NK-92 (cell line): ENCODE results near the gene RNF130.

Experiments
- DNase-seq: peaks from one replicate; lab custom pipeline; 2025; ENCODE audit not compliant: unreplicated experiment; lab: John Stamatoyannopoulos, UW

The RNF130 gene

DNA sequence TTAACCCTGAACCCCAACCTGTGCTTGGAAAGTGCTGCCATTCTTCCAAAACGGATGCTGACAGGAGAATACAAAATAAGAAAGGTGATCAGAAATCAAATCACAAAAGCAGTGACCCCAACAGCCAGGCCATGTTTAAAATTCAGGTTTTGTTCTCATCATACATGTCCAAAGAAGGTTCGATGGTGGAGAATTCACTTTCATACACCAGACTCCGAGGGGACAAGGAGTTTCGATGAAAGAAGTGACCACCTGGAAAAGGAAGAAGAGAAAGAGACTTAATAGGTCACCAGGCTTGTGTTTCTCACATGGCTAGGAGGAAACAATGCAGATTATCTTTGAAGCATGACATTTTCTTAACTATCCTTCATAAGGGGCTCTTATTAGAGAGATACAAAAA is 151.4 kb downstream of the RNF130 start:
- no peak for DNase-seq

DNA sequence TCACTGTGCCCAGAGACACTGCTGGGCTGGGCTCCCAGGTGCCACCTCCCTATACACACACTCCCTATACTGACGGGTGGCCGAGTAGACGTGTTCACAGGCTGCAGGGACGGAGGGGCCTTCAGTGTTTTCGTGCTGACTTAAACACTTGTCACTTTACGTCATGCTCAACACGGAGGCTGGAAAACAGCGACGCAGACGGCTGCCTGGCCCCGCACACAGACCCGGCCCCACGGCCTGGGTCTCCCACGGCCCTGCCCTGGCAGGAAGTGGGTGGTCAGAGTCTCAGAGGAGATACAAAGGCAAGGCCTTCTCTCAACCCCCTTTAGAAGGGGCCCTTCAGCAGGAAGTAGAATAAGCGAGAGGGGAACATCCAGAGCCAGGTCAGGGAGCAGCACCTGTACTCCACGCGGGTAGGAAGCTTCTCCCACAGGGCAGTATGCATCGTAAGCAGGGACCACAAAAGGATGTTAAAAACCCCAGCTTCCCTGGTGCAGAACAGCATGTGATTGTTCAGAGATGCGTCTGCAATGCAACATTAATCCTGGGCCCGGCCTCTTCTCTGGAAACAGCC is 152.0 kb downstream of the RNF130 start:
- no peak for DNase-seq

DNA sequence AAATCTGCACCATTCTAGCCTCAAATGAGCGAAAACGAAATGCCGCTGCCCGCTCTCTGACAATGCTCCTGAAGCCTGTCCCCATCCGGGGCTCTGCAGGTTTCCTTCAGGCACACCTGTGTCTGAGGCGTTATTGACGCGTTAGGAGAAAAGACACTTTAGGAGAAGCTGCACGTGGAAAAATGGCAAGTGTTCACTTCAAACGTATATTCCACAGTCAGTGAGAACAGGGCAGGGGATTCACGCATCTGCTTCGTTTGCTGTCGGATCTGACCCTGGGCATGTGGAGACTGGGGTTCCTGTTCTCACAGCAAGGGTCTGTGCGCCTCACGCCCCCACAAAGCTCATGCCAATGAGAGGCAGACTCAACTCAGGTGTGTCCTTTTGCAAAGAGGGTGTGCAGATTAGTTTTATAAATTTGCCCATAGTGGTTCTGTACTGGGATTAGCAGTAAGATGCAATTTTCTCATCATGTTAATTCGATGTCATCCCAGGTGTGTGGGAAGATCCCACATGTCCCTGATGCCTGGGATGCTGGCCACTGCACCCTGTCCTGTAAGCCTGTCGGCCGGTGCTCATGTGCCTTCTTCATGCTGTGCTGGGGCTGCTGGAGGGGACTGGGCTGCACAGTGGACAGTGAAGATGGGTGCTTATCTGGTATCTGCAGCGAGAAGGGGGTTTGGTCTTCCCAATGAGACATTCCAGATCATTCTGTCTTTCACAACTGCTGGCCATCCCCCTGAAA is 152.6 kb downstream of the RNF130 start:
- no peak for DNase-seq

DNA sequence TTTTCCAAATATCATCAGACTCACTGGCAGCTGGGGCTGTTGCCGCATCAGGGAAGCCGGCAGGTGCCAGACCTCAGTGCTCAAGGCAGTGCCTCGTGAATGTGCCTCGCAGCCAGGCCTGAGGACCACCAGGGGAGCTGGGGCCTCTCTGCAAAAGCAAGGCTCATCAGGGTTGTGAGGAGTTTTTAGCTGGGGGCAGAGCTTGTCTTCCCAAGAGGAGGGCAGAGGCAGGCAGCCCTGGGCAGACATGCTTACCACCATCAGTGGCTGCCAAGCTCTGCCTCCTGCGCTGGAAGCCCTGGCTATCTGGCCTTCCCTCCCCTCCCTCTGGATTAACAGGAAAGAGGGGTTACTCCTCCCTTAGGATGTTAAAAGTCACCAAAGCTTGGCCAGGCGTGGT is 155.0 kb downstream of the RNF130 start:
- no peak for DNase-seq

DNA sequence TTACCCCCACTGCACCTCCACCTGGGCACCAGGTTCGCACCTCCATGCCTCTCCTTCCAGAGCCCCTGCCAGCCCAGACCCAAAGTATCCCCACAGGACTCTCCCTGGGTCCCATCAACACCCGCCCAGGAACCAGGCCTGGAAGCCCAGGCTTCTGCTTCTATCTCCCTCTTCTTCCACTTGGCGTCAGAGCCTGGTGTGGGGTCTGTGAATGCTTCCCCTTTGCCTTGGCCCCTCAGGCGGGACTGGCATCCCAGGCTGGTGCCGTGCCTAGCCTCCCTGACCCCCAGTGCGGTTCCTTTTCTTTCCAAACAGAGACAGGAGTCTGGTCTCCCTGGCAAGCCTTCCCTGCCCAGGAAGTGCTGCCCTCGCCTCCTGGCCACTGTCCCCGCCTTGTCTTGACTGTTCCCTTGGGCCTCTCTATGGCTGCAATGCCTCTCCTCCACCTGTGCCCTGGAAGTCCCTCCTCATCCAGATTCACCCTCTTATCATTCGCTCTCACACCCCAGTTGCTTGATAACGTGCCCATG is 156.1 kb downstream of the RNF130 start:
- no peak for DNase-seq

DNA sequence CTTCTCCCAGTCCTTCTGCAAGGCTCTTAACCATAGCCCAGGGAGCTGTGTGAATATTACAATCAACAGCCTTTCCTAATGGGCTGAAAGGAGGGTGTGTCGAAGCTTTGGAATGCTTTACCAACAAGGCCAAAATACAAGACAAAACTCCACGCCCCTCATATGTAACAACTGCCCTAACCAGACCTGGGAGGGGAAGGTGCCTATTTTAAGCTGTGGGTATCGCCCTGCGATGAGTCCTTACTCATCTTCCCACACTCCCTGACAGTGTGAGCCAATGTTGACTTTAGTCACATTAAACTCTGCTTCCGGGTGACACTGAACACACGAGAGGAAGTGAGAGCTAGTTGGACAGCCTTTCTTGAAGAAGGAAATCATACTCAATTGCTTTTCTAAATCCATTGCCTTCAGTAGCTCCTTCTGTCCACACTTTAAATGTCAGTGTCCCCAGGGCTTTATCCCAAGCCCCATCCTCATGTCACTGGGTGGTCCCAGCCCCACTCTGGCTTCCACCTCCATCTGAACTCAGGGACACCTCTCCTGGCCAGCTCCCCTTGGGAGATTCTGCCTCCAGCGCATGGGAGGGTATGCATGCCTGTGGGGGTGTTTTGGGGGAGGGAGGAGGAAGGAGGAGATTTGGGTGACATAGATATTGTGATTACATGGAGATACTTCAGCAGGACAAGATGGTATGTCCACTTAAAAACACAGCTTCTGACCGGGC is 157.4 kb downstream of the RNF130 start:
- no peak for DNase-seq

DNA sequence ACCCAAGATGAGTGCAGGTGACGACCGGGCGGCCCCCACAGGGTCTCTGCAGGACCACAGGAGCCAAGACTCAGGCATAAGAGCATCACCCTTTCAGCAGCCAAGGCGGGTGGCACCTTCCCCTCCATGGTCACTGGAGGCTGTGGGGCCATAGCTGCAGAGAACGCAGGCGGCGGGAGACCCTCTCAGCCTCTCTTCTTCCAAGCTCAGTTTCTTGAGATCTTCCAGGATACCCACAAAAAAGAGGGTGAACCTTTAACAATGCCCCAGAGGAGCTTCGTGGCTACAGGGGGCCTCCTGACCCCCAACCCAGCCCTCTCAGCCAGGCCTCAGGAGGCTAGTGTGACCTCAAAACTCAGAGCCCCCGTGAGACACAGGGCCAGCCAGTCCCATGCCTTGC is 158.1 kb downstream of the RNF130 start:
- no peak for DNase-seq

DNA sequence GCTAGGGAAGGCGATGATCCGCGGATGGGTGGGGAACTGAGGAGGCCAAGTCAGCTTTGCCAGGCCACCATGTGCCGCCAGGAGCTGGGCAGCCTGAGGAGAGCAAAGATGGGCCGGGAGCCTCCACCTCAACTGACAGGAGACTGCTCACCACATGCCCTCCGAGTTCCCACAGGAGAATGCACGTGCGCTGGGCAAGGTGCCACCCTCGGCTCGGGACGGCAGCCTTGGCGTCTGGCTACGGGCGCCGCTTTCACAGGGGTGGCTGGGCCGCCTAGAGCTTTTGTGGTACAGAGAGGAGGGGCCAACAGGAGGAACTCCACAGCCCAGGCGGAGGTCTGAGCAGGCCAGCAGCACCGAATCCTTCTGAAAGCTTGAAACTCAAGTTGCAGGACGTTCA is 158.6 kb downstream of the RNF130 start:
- DNase-seq, result no peak

DNA sequence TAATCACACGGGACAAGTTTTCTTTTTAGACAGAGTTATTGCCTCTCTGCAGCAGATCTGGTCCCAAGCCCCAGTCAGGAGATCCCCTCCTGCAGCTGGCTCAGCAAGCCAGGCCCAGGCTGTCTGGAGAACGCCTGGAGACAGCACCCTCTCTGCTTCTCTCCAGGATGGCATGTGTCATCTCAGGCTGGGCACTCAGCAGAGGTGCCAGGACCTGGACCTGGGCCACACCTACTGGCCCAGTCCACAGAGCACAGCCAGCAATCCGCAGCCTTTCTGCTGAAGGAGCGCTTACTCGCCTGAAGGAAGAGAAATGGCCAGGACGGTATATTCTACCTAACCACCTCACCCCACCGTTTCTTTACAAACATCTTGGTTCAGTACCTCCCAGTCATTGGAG is 159.2 kb downstream of the RNF130 start:
- DNase-seq, result no peak

DNA sequence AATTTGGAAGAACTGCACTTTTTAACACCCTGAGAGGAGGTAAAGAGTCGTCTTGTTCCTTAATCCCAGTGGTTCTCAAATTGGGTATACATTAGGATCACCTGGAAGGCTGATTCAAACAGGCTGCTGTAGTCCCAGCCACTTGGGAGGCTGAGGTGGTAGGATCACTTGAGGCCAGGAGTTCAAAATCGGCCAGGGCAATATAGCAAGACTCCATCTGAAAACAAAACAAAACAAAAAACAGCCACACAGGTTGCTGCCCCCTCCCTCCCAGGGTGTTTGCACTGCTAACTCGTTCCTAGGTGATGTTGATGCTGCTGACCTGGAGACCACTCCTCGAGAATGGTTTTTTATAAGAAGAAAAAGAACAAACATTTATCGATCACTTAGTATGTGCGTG is 162.3 kb downstream of the RNF130 start:
- DNase-seq, result no peak

DNA sequence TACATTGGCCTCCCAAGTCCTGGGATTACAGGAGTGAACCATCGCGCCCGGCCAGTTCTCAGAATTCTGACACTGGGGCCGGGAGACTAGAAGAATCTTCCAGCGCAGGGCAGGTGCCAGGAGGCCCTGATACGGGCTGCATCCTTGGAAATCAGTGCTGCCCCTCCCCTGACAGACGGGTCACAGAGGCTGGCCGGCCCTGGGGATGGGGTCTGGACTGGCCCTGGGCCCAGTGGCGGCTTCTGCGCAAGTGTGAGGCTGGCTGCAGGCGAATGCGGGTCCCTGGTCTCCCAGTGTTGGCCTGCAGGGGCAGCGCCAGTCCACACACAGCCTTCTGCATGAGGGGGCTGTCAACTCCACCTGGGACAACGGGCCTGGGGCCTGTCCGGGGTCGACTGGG is 163.0 kb downstream of the RNF130 start:
- no peak for DNase-seq

DNA sequence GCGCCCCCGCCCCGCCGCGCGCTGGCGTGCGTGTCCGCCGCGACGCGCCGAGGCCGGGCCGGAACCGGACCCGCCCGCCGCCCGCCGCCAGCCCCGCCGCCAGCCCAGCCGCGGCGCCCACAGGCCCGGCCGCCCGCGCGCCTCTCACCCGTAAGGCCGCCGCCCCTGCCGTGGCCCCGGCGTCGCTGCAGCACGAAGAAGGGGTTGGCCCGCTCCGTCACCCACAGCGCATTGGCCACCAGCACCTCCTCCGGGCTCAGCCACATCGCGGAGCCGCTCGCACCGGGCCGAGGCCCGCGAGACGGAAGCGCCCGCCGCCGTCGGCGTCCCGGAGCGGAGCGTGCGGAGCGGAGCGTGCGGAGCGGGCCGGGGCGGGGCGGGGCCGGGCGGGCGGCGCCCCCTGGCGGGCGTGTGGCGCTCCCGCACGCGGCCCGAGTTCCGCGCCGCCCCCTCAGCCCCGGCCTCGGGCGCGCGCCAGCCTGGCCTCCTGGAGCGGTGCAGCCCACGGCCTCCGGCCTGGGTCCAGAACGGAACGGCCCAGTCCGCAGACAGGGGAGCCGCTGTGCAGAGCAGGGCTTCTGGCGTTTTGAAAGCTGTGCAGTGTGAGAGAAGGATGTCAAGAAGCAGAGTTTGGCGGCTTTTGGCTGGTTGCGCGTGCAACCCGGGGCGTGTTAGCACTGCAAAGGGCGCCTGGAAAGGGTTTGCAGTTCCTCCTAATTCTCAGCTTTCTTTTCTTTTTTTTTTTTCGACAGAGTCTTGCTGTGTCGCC is 163.8 kb downstream of the RNF130 start, which contains the start of gene TBC1D9B:
Gene TBC1D9B (minus strand): TSS at position 342 of the 769 bp plus-strand sequence. CDS start 76 bp downstream, at position 266.
- no peak for DNase-seq

DNA sequence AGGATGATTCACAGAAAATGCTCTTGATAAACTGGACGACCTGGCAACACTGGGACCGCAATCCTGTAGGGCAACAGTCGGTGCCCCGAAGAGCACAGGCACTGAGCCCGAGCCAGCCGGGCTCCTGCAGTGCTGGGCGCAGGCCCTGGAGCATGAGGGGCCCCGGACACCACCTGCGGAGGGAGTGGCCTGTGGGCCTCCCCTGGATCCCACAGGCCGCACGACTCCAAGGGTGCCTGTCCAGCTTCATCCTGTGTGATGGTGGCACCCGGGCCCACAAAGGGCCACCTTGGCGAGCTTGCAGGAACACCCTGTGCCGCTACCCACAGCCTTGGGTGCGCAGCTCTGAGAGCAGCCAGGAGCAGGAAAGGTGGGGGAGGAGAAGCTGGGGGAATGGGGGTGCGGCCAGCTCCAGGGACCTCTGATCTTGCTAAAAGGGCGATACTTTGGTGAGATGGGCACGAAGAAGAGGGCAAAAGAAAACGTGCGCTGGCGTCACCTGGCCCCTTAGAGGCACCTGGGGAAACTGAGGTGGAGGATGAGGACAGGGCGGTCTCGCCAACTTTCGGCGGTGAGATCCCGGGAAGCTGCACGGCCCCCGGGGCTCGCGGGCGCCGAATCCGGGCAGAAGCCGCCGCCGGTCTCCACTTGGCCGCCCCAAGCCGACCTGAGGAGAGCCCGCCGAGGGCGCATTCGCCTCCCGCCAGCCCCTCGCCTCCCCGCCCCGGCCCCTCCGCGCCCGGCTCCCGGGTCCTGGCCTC is 164.6 kb downstream of the RNF130 start:
- DNase-seq, result no peak

DNA sequence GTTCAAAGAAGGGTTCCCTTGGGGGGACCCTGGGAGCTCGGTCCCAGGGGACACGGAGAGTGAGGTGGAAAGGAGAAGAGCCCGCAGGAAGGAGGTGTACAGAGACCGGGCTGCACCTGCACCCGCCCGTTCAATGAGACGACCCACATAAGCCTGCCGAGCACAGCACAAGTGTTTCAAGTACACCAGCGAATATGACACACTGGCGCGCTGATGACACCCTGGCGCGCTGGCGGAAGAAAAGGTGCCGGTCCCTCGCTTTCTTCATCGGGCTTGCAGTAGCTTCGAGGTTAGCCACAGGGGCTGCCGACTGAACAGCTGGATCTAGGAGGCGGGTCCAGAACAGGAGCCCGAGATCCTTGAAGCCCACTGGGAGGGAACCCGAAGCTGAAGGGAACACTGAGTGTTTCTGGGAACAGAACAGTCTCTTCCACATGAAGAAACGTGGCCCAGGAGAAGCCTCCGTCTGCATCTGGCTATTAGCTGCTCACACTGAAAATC is 165.2 kb downstream of the RNF130 start:
- DNase-seq, result no peak

DNA sequence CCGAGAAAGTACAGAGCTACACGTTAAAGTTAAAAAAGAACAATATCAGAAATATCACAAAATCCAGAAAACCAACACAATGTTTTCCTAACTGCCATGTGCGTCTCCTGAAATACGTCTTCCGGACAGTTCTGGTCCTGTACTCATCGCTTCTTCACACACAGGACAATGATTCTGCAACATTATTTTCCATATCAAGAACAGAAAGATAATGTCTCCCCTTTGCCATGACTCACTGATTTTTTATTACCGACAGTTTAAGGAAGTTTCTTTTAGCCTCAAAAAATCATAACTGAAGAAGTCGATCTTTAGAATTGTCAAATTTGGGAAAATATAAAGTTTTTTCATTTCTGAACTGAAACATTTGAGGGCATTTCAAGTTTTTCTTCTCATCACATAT is 166.4 kb downstream of the RNF130 start:
- DNase-seq, result no peak
